ENCODE data around the gene CHRNA7.
"Not testable (repeated sequence)": the region's sequence is repeated elsewhere in the genome, so short reads cannot be mapped to it uniquely, and the experiment has no call there.

Gene CHRNA7

GRCh38 chr15:32122013-32122412, 91.7 kb downstream of the CHRNA7 start:
- no peak for DNase-seq

GRCh38 chr15:32123473-32123872, 93.2 kb downstream of the CHRNA7 start:
- no peak for DNase-seq

- DNase-seq: no peak
Observed at GRCh38 chr15:32124726-32125125, 94.4 kb downstream of the CHRNA7 start.

- DNase-seq: no peak
Observed at GRCh38 chr15:32125595-32125994, 95.3 kb downstream of the CHRNA7 start.

- no peak for DNase-seq
Observed at GRCh38 chr15:32129815-32130214, 99.5 kb downstream of the CHRNA7 start.

- DNase-seq: no peak
Observed at GRCh38 chr15:32130823-32131222, 100.5 kb downstream of the CHRNA7 start.

GRCh38 chr15:32131803-32132202, 101.5 kb downstream of the CHRNA7 start:
- DNase-seq: no peak

GRCh38 chr15:32132859-32133258, 102.5 kb downstream of the CHRNA7 start:
- no peak for DNase-seq

GRCh38 chr15:32134842-32135241, 104.5 kb downstream of the CHRNA7 start:
- no peak for DNase-seq

GRCh38 chr15:32135335-32135734, 105.0 kb downstream of the CHRNA7 start:
- DNase-seq: no peak

- DNase-seq: not testable (repeated sequence)
Observed at GRCh38 chr15:32145512-32145911, 115.2 kb downstream of the CHRNA7 start.

GRCh38 chr15:32148833-32149555, 118.7 kb downstream of the CHRNA7 start:
- no peak for DNase-seq

- no peak for DNase-seq
Observed at GRCh38 chr15:32152574-32152973, 122.3 kb downstream of the CHRNA7 start.

- not testable (repeated sequence) for DNase-seq
Observed at GRCh38 chr15:32153868-32154623, 123.7 kb downstream of the CHRNA7 start.

GRCh38 chr15:32162143-32162542, 131.8 kb downstream of the CHRNA7 start:
- DNase-seq: not testable (repeated sequence)

- DNase-seq: not testable (repeated sequence)
Observed at GRCh38 chr15:32164065-32164464, 133.8 kb downstream of the CHRNA7 start.

- not testable (repeated sequence) for DNase-seq
Observed at GRCh38 chr15:32164747-32165146, 134.4 kb downstream of the CHRNA7 start.

GRCh38 chr15:32165775-32166174, 135.5 kb downstream of the CHRNA7 start:
- DNase-seq: not testable (repeated sequence)

GRCh38 chr15:32166270-32166669, 136.0 kb downstream of the CHRNA7 start:
- DNase-seq: not testable (repeated sequence)

GRCh38 chr15:32167913-32168312, 137.6 kb downstream of the CHRNA7 start:
- DNase-seq: not testable (repeated sequence)

GRCh38 chr15:32180579-32180978, 150.3 kb downstream of the CHRNA7 start:
- not testable (repeated sequence) for DNase-seq

- not testable (repeated sequence) for DNase-seq
Observed at GRCh38 chr15:32193780-32194179, 163.5 kb downstream of the CHRNA7 start.

- DNase-seq: not testable (repeated sequence)
Observed at GRCh38 chr15:32196206-32196605, 165.9 kb downstream of the CHRNA7 start.

- DNase-seq: not testable (repeated sequence)
Observed at GRCh38 chr15:32198938-32199337, 168.6 kb downstream of the CHRNA7 start.
